ENCODE data around the gene GRK1.

The GRK1 gene

DNA sequence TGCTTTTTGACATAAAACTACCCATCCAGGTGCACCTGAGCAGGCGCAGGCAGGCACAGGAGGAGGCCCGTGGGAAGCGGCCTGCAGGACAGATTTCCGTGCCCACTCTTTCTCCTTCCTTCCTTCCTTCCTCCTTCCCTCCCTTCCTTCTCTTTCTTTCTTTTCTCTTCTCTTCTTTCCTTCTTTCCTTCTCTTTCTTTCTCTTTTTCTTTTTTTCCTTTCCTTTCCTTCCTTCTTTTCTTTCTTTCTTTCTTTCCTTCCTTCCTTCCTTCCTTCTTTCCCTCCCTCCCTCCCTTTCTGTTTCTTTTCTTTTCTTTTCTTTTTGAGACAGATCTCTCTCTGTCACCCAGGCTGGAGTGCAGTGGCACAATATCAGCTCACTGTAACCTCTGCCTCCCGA is 70.8 kb downstream of the GRK1 start:
- CTCF ChIA-PET: no interaction called here
- TF ChIP-seq, protein P1, sequence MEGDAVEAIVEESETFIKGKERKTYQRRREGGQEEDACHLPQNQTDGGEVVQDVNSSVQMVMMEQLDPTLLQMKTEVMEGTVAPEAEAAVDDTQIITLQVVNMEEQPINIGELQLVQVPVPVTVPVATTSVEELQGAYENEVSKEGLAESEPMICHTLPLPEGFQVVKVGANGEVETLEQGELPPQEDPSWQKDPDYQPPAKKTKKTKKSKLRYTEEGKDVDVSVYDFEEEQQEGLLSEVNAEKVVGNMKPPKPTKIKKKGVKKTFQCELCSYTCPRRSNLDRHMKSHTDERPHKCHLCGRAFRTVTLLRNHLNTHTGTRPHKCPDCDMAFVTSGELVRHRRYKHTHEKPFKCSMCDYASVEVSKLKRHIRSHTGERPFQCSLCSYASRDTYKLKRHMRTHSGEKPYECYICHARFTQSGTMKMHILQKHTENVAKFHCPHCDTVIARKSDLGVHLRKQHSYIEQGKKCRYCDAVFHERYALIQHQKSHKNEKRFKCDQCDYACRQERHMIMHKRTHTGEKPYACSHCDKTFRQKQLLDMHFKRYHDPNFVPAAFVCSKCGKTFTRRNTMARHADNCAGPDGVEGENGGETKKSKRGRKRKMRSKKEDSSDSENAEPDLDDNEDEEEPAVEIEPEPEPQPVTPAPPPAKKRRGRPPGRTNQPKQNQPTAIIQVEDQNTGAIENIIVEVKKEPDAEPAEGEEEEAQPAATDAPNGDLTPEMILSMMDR (IDR thresholded peaks at IDR 0.05; ENCODE audit: control extremely low read depth, extremely low read depth, low read depth, missing control alignments): no peak
- no peak for DNase-seq (ENCODE audit: extremely low spot score)
- POLR2A ChIA-PET: no interaction called here

DNA sequence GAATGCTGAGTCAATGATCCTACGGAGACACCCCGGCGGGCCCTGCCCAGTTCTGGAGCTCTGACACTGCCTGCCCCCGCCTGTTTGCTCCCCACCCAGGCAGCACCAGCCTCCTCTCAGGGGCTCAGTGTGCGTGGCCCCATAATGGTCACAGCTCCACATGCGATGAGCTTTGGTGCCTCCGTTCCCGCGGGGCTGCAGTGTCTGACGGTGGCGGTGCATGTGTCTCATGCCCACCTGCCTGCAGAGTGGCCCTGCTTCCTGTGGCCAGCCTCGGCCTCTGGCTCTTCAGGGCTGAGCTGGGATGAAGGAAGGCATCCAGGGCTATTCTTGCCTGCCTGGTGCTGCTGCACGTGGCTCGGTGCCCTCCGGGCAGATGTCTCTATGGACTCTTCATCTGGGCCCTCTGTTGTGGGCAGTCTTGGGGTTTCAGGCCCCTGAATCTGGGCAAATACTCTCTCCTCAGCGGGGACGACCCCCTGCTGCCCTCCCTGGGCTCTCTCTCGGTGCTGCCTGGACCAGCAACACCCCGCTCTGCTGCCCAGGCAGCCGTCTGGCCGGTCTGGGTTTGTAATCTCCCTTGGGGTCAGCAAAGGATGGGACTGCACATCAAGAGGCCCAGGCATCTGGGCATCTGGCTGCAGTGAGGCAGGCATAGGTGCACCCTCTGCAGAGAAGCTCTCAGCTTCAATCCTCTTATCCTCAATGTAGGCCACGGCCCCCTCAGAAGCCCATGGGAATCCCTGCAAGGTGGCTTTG is 72.7 kb downstream of the GRK1 start:
- TF ChIP-seq, protein P1 (IDR thresholded peaks at IDR 0.05; ENCODE audit: control extremely low read depth, extremely low read depth, low read depth, missing control alignments): no peak
- POLR2A ChIA-PET: no interaction called here
- CTCF ChIA-PET: interaction anchor here (1.1 kb wide), 1 partner anchor 13 kb away, joined by 3 read pairs; no protein-coding TSS in a partner anchor
- no peak for DNase-seq (ENCODE audit: extremely low spot score)

DNA sequence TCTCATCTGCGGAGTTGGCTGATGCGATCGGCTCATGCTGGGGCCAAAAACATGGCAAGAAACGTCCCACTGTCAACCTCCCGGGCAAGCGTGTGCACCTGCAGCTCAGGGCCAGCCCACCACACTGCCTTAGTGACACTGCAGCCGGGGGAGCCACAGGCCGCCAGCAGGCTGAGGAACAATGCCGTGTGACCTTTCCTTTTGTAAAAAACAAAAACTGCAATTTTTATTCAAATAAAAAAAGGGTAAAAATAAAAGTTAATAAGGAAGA is 73.2 kb downstream of the GRK1 start:
- TF ChIP-seq, protein P1 (IDR thresholded peaks at IDR 0.05; ENCODE audit: control extremely low read depth, extremely low read depth, low read depth, missing control alignments): no peak
- POLR2A ChIA-PET: no interaction called here
- CTCF ChIA-PET: interaction anchor here (1.1 kb wide), 1 partner anchor 13 kb away, joined by 3 read pairs; no protein-coding TSS in a partner anchor
- DNase-seq (ENCODE audit: extremely low spot score): no peak

DNA sequence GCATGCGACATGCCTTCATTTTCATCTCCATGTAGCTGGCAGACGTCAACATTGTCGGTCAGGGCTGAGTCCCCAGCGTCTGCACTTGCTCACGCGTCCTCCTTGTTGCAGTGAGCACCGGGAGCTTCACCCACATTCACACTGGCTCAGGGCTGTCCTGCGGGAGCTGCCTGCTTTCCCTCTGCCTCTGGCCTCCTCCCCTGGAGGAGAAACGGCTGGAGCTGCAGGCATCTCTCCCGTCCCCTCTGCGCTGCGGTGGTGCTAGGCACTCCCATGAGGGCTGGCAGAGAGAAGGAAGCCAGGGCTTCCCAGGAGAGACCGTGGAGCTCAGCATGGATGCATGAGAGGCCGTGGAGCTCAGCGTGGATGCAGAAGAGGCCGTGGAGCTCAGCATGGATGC is 73.6 kb downstream of the GRK1 start:
- ChIA-PET POLR2A (no interaction called here), CTCF (interaction anchor here (1.1 kb wide), 1 partner anchor 12 kb away, joined by 3 read pairs; no protein-coding TSS in a partner anchor)
- DNase-seq (ENCODE audit: extremely low spot score): no peak
- TF ChIP-seq, protein P1 (IDR thresholded peaks at IDR 0.05; ENCODE audit: control extremely low read depth, extremely low read depth, low read depth, missing control alignments): no peak

DNA sequence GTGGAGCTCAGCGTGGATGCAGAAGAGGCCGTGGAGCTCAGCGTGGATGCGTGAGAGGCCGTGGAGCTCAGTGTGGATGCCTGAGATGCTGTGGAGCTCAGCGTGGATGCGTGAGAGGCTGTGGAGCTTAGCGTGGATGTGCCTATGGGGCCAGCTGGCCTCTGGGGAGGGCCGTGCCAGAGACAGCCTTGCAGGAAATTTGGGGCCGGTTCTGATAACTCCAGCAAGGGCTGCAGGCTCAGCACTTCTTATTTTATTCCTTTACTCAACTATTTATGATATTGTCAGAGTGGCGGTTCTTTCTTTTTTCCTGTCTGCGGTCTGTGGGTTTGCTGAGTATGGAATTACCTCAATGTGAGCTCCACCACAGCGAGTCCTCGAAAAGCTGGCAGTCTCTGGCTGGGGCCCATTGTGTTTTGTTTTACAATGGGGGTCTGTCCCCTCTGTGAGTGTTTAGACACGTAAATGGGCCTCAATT is 74.2 kb downstream of the GRK1 start:
- no peak for DNase-seq (ENCODE audit: extremely low spot score)
- ChIA-PET CTCF (no interaction called here), POLR2A (no interaction called here)
- TF ChIP-seq, protein P1 (IDR thresholded peaks at IDR 0.05; ENCODE audit: control extremely low read depth, extremely low read depth, low read depth, missing control alignments): no peak

DNA sequence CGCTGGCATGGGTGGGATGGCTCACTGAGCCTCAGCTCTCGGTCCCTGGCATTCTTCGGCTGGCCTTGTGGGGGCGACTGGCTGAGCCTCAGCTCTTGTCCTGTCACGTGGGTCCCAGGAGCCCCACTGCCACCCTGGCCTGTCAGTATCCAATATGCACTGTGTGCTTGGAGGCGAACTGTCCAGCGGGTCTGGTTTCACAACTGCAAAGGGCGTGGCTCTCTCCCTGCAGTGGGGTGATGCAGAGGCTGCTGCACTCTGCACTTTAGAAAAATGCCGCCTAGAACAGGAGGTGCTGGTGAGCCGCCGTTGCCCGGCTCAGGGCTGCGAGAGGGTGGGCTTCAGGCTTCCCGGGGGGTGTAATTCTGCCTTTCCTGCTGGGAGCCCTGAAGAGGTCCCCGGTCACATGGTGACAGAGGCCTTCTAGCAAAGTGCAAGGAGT is 75.0 kb downstream of the GRK1 start:
- ChIA-PET POLR2A (no interaction called here), CTCF (no interaction called here)
- DNase-seq (ENCODE audit: extremely low spot score): no peak
- TF ChIP-seq, protein P1 (IDR thresholded peaks at IDR 0.05; ENCODE audit: control extremely low read depth, extremely low read depth, low read depth, missing control alignments): no peak
